Neural progenitor cell (in vitro differentiated cells): ENCODE data around the gene SLC7A6OS. TPM values are rescaled to one million over a fixed set of nuclear protein-coding genes. Genes with fewer than 3 reads are reported as not detected.

Experiments used
- DNase-seq: peaks from one replicate; pipeline ENCODE4 v3.0.0-alpha.2; 2016; ENCODE audit warnings: low spot score
- H2AFZ ChIP-seq: fragments of 200-600 bp; sonication (generic); replicated peaks from 2 replicates; pipeline ENCODE4 v1.6.1; 2016; ENCODE audit warnings: antibody characterized with exemption
- H3F3A ChIP-seq: fragments of 200-600 bp; sonication (generic); 2 replicates; pipeline ENCODE4 v1.6.1; 2016; ENCODE audit warnings: antibody characterized with exemption, low read depth
- H3K27ac ChIP-seq: fragments of 200-600 bp; sonication (generic); 2 replicates; pipeline ENCODE4 v1.5.1; 2016; ENCODE audit warnings: mild to moderate bottlenecking
- H3K27me3 ChIP-seq: fragments of 200-600 bp; sonication (generic); 2 replicates; pipeline ENCODE4 v1.6.1; 2016; ENCODE audit warnings: mild to moderate bottlenecking, moderate library complexity
- H3K36me3 ChIP-seq: fragments of 200-600 bp; sonication (generic); 2 replicates; pipeline ENCODE4 v1.5.1; 2016
- H3K4me1 ChIP-seq: fragments of 200-600 bp; sonication (generic); 2 replicates; pipeline ENCODE4 v1.6.1; 2016; ENCODE audit warnings: mixed run types
- H3K4me2 ChIP-seq: fragments of 200-600 bp; sonication (generic); 2 replicates; pipeline ENCODE4 v1.6.1; 2016
- H3K4me3 ChIP-seq: fragments of 200-600 bp; sonication (generic); 2 replicates; pipeline ENCODE4 v1.5.1; 2016
- H3K79me2 ChIP-seq: fragments of 200-600 bp; sonication (generic); 2 replicates; pipeline ENCODE4 v1.6.1; 2016; ENCODE audit warnings: low read depth
- H3K9ac ChIP-seq: fragments of 200-600 bp; sonication (generic); 2 replicates; pipeline ENCODE4 v1.6.1; 2016
- H3K9me3 ChIP-seq: fragments of 200-600 bp; sonication (generic); 2 replicates; pipeline ENCODE4 v1.5.1; 2016; ENCODE audit warnings: low read depth
- H4K20me1 ChIP-seq: fragments of 200-600 bp; sonication (generic); 2 replicates; pipeline ENCODE4 v1.6.1; 2016; ENCODE audit warnings: low read depth
- H3K27ac Mint-ChIP-seq: 3 replicates; pipeline ENCODE4 v1.8.0; 2021; ENCODE audit warnings: mixed read lengths
- H3K27me3 Mint-ChIP-seq: 2 replicates; pipeline ENCODE4 v1.8.0; 2022; ENCODE audit warnings: low read depth, mild to moderate bottlenecking, inconsistent platforms, moderate library complexity, mixed read lengths; ENCODE audit not compliant: insufficient read depth
- H3K36me3 Mint-ChIP-seq: 3 replicates; pipeline ENCODE4 v1.8.0; 2021; ENCODE audit warnings: mixed read lengths
- H3K4me1 Mint-ChIP-seq: 3 replicates; pipeline ENCODE4 v1.8.0; 2021; ENCODE audit warnings: mixed read lengths
- H3K4me3 Mint-ChIP-seq: 3 replicates; pipeline ENCODE4 v1.8.0; 2021; ENCODE audit warnings: mild to moderate bottlenecking, moderate library complexity, mixed read lengths
- H3K9me3 Mint-ChIP-seq: 3 replicates; pipeline ENCODE4 v1.8.0; 2020; ENCODE audit warnings: mixed read lengths
- CTCF ChIP-seq: fragments of 200-600 bp; sonication (generic); IDR thresholded peaks from 2 replicates; pipeline ENCODE4 v1.5.1; 2017; ENCODE audit warnings: antibody characterized with exemption, mild to moderate bottlenecking
- EZH2 ChIP-seq: fragments of 200-600 bp; sonication (generic); IDR thresholded peaks from 2 replicates; pipeline ENCODE4 v1.6.1; 2017; ENCODE audit warnings: antibody characterized with exemption, mild to moderate bottlenecking, moderate library complexity
- EZH2phosphoT487 ChIP-seq: fragments of 200-600 bp; sonication (generic); IDR thresholded peaks from 2 replicates; pipeline ENCODE4 v1.6.1; 2017; ENCODE audit warnings: antibody characterized with exemption
- total RNA-seq: library from RNA; depleted of rRNA; stranded (reverse); fragments of >200 nt; gene quantifications from 2 replicates; pipeline ENCODE4 v1.2.3, GENCODE V29; 2015; ENCODE audit warnings: low replicate concordance

Gene SLC7A6OS
- total RNA-seq, 1 donor from 2014 or later: 18.7 TPM

- Histone ChIP-seq H4K20me1 (no peaks in the 10 kb centered on the region), H2AFZ (no peak overlapping the region), H3K9me3 (no peaks in the 10 kb centered on the region), H3K27ac (no peak overlapping the region), H3K36me3 (no peaks in the 10 kb centered on the region), H3K9ac (no peak overlapping the region), H3F3A (no peaks in the 10 kb centered on the region), H3K4me3 (no peak overlapping the region), H3K4me1 (no peaks in the 10 kb centered on the region), H3K27me3 (no peaks in the 10 kb centered on the region), H3K79me2 (no peaks in the 10 kb centered on the region), H3K4me2 (no peak overlapping the region)
- TF ChIP-seq EZH2phosphoT487: no peak
- no peak for TF ChIP-seq EZH2
- TF ChIP-seq CTCF: no peak
- no peak for DNase-seq
- H3K4me3 Mint-ChIP-seq: no peak overlapping the region
- H3K4me1 Mint-ChIP-seq: peaks cover 18% of the 10 kb centered on the region
- peaks cover 35% of the 10 kb centered on the region for H3K36me3 Mint-ChIP-seq
- H3K27ac Mint-ChIP-seq: no peak overlapping the region
- no peaks in the 10 kb centered on the region for H3K9me3 Mint-ChIP-seq
- H3K27me3 Mint-ChIP-seq: no peaks in the 10 kb centered on the region
Observed at GRCh38 chr16:68345351-68345810, 34.6 kb upstream of the SLC7A6OS start.

DNA sequence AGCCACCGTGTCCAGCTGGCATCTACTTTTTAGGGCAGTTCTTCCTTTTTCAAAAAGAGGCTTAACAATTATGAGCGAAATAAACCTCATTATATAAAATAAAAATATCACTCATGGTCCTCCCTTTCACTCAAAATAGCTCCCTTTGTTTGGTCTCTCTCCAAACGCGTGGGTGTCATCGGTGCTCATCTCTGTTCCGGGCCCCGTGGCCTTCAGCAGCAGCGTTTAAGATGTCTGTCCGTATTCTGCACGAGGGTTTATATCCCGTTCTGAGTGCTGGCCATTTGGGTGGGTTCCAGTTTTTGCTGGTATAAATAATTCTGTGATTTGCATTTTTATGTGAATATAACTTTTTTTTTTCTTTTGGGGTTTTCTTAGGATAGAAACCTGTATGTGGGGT lies 33.5 kb upstream of the SLC7A6OS start:
- H3K36me3 Mint-ChIP-seq: peaks cover 39% of the 10 kb centered on the region
- H3K4me1 Mint-ChIP-seq: peaks cover 18% of the 10 kb centered on the region
- no peak for TF ChIP-seq EZH2phosphoT487
- no peak for TF ChIP-seq CTCF
- TF ChIP-seq EZH2: no peak

DNA sequence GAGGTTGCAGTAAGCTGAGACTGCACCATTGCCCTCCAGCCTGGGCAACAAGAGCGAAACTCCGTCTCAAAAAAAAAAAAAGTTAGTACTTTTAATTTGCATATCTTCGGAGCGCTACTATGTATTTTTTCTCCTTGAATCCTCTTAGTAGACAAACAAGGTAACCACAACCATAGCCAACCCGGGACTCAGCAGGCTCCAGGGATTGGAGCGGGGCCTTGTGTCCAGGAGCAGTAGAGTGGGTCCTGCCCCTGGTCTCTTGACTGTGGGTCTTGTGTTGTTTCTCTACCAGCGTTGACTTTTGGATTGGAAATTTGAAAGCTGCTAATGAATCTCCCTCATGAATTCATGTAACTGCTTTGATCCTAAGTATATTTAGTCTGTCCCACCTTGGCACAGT lies 32.4 kb upstream of the SLC7A6OS start:
- no peak overlapping the region for H2AFZ ChIP-seq
- Mint-ChIP-seq H3K4me3 (no peak overlapping the region), H3K4me1 (peaks cover 18% of the 10 kb centered on the region), H3K27me3 (peaks cover 2% of the 10 kb centered on the region), H3K27ac (no peak overlapping the region), H3K9me3 (no peaks in the 10 kb centered on the region), H3K36me3 (peaks cover 37% of the 10 kb centered on the region)
- no peak for DNase-seq
- no peak overlapping the region for H3K27ac ChIP-seq
- no peaks in the 10 kb centered on the region for H3F3A ChIP-seq
- no peak for TF ChIP-seq CTCF
- no peak for TF ChIP-seq EZH2
- TF ChIP-seq EZH2phosphoT487: no peak
- no peak overlapping the region for H3K9ac ChIP-seq
- no peaks in the 10 kb centered on the region for H3K79me2 ChIP-seq
- no peaks in the 10 kb centered on the region for H3K36me3 ChIP-seq
- H3K4me2 ChIP-seq: no peak overlapping the region
- no peak overlapping the region for H3K4me3 ChIP-seq
- no peaks in the 10 kb centered on the region for H3K27me3 ChIP-seq
- no peaks in the 10 kb centered on the region for H3K9me3 ChIP-seq
- no peaks in the 10 kb centered on the region for H3K4me1 ChIP-seq
- H4K20me1 ChIP-seq: no peaks in the 10 kb centered on the region

More for the DNA sequence above, 33.5 kb upstream of the SLC7A6OS start:
- Histone ChIP-seq H4K20me1 (no peaks in the 10 kb centered on the region), H3F3A (no peaks in the 10 kb centered on the region), H3K4me2 (no peak overlapping the region), H3K4me1 (no peaks in the 10 kb centered on the region), H3K79me2 (no peaks in the 10 kb centered on the region), H3K27me3 (no peaks in the 10 kb centered on the region), H3K27ac (no peak overlapping the region), H3K9me3 (no peaks in the 10 kb centered on the region), H2AFZ (no peak overlapping the region), H3K4me3 (no peak overlapping the region), H3K9ac (no peak overlapping the region), H3K36me3 (no peaks in the 10 kb centered on the region)
- no peaks in the 10 kb centered on the region for H3K27me3 Mint-ChIP-seq
- H3K9me3 Mint-ChIP-seq: no peaks in the 10 kb centered on the region
- H3K27ac Mint-ChIP-seq: no peak overlapping the region
- DNase-seq: no peak
- H3K4me3 Mint-ChIP-seq: no peak overlapping the region
